ELR (cell line): ENCODE data around the gene UGT1A7.
"Not testable (repeated sequence)": the region's sequence is repeated elsewhere in the genome, so short reads cannot be mapped to it uniquely, and the experiment has no call there.

ENCODE experiments used
- DNase-seq: peaks from one replicate; pipeline ENCODE4 v3.0.0-alpha.2; 2015; ENCODE audit warnings: low read depth

Gene UGT1A7

GRCh38 chr2:233712611-233713261 is 31.0 kb downstream of the UGT1A7 start, which contains the start of gene UGT1A5:
TSS of gene UGT1A5 (plus strand) at chr2:233712907. CDS start at chr2:233712992, 85 bp downstream.
- DNase-seq: no peak

- DNase-seq: no peak
Observed at GRCh38 chr2:233713262-233713615, 31.5 kb downstream of the UGT1A7 start.

- DNase-seq: peak; percentile 2
Observed at GRCh38 chr2:233714121-233714520, 32.4 kb downstream of the UGT1A7 start.

GRCh38 chr2:233718552-233718951 is 36.9 kb downstream of the UGT1A7 start, which contains the start of gene UGT1A4:
TSS of gene UGT1A4 (plus strand) at chr2:233718736. CDS start at chr2:233718821, 85 bp downstream.
- no peak for DNase-seq

- no peak for DNase-seq
Observed at GRCh38 chr2:233728723-233729301, 47.1 kb downstream of the UGT1A7 start, which contains the start of gene UGT1A3. TSS of gene UGT1A3 (plus strand) at chr2:233729042. CDS start at chr2:233729127, 85 bp downstream.

DNA sequence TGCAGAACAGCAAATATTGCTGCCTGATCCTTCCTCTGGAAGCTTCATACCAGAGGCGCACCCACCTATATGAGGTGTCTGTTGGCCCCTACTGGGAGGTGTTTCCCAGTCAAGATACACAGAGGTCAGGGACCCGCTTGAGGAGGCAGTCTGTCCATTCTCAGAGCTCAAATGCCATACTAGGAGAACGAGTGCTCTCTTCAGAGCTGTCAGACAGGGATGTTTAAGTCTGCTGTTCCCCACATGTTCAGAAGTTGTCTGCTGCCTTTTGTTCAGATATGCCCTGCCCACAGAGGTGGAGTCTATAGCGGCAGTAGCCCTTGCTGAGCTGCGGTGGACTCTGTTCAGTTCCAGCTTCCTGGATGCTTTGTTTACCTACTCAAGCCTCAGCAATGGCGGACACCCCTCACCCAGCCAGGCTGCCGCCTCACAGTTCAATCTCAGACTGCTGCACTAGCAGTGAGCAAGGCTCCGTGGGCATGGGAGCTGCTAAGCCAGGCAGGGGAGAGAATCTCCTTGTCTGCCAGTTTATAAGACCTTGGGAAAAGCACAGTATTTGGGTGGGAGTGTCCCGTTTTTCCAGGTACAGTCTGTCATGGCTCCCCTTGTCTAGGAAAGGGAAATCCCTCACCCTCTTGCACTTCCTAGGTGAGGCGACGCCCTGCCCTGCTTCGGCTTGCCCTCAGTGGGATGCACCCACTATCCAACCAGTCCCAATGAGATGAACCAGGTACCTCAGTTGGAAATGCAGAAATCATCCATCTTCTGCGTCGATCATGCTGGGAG is 55.4 kb downstream of the UGT1A7 start:
- not testable (repeated sequence) for DNase-seq

- DNase-seq: no peak
Observed at GRCh38 chr2:233740870-233741269, 59.2 kb downstream of the UGT1A7 start.

GRCh38 chr2:233743464-233744259 is 62.0 kb downstream of the UGT1A7 start:
- no peak for DNase-seq

DNA sequence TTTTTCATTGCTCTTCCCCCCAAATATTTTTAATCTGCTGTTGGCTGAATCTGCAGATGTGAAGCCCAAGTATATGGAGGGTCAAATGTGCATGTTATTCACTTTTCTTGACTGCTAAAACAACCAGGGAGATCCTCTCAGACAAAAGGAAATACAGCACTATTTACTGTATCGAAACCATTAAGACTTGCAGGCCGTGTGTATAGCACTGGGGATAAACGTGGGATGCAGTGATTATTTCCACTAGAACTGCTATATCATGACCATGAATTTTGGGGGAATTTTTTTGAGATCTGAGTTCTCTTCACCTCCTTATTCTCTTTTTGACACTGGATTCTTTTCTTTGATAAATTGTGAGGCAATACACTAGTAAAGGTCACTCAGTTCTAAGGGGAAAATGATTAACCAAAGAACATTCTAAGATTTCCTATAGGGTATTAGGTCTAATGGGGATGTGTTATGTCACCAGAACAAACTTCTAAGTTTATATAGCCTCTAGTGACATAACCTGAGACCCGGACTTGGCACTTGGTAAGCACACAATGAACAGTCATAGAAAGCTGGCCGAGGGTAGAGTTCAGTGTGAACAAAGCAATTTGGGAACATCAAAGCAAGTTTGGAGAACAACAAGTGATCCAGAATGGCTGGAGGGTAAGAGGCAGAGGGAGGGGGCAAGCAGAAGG is 63.5 kb downstream of the UGT1A7 start:
- DNase-seq: no peak

DNA sequence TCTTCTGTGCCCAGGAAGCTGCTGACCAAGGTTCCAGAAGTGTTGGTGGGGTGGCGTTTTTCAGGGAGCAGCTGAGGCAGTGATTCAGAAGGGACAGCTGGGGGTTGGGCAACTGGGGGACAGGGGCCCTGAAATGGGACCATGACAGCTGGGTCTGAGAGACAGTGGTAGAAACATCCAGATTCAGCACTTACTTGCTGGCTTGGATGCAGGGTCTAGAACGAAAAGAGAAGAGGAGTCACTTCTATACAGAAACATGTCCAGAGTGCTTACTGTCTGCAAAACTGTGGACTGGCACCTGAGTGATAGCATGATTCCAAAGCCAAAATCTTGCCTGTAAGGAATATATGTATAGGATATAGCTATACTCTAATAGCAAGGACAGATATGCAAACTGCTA is 64.1 kb downstream of the UGT1A7 start:
- not testable (repeated sequence) for DNase-seq

GRCh38 chr2:233746475-233747282 is 65.0 kb downstream of the UGT1A7 start:
- DNase-seq: no peak

DNA sequence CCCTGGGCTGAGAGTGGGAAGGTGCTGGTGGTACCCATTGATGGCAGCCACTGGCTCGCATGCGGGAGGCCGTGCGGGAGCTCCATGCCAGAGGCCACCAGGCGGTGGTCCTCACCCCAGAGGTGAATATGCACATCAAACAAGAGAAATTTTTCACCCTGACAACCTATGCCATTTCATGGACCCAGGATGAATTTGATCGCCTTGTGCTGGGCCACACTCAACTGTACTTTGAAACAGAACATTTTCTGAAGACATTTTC is 65.5 kb downstream of the UGT1A7 start:
- DNase-seq: no peak

- DNase-seq: not testable (repeated sequence)
Observed at GRCh38 chr2:233750689-233751088, 69.0 kb downstream of the UGT1A7 start.

GRCh38 chr2:233751212-233752009 is 69.7 kb downstream of the UGT1A7 start:
- DNase-seq: not testable (repeated sequence)

DNA sequence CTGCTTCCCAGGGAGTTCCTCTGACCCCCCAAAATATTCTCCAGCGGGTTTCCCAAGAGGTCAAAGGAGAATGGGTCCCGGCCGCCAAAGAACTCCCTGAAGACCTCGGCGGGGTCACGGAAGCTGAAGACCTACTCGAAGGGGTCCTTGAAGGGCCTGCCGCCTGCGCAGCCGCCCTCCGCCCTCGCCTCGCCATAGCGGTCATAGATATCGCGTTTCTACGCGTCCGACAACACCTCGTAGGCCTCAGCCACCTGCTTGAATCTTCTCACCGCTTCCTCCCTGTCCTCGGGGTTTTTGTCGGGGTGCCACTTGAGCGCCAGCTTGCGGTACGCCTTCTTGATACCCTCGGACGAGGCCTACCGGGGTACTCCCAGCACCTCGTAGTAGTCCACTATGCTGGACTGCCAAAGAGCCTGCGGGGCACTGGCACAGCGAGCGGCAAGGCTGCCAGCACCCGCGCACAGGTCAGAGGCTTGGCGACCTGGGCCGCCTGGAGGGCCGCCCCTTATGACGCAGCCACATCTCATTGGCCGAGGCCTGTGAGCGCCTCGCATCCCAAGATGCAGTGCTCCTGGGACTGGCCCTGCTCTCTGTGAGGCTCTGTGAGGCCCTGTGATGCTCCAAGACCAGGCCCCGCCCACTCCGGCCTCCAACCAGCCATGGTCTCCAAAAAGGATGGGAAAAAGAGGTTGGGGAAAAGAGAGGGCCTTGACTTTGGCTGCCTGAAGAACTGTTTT is 73.3 kb downstream of the UGT1A7 start:
- no peak for DNase-seq

GRCh38 chr2:233756429-233757081 is 74.9 kb downstream of the UGT1A7 start:
- no peak for DNase-seq

DNA sequence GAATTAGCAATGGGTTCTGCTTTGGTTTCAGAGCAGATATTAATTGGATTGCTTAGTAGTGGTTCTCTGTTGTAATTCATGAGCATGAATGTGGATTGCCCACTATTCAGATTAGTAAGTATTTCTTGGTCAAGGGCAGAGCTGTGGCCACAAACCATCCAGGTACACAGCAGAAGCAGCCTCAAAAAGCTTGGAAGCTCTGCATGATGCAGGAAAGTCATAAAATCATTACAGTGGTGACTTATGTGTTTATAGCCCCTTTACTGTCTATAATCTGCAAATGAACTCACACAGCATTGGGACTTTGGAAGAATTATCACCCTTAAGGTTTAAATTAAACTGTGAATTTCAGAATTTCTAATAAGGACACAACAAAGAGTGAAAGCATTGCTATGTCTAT is 76.4 kb downstream of the UGT1A7 start:
- DNase-seq: no peak

DNA sequence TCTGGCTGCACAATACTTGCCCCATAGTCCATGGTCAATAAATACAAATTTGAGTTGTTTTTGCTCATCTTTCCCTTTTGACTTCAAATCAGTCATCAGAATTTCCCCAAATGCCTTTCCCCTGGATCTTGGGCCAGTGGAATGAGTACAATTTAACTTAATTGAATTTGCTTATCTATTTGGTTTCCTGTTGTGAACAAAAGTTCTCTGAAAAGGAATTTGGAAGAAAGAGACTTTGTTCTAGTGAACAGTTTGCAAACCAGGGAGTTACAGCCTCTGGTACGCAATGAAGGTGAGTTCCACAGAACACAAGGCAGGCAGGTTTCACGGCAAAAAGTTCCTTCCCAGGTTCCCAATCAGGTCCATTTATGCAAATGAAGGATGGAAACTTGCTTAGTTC is 77.1 kb downstream of the UGT1A7 start:
- no peak for DNase-seq

- DNase-seq: no peak
Observed at GRCh38 chr2:233760043-233760442, 78.3 kb downstream of the UGT1A7 start, which contains the start of gene UGT1A1. TSS of gene UGT1A1 (plus strand) at chr2:233760270. CDS start at chr2:233760288, 18 bp downstream.
